OCI-LY3 (cell line): ENCODE results near the gene ZAP70.

Source experiments
- H2AFZ ChIP-seq: fragments of 200-600, 300-600 bp; shearing (Covaris generic); 2 replicates; pipeline ENCODE4 v1.6.0; 2014; ENCODE audit warnings: antibody characterized with exemption, low read depth, low read length
- H3K27ac ChIP-seq: fragments of 200-600, 300-600 bp; sonication (generic); 2 replicates; pipeline ENCODE4 v1.5.1; 2014; ENCODE audit warnings: mild to moderate bottlenecking, low read length, moderate library complexity, mixed read lengths
- H3K27me3 ChIP-seq: fragments of 200-600, 300-600 bp; sonication (generic); 2 replicates; pipeline ENCODE4 v1.6.1; 2014; ENCODE audit warnings: low read depth, low read length, mixed read lengths
- H3K36me3 ChIP-seq: fragments of 200-600, 300-600 bp; sonication (generic); replicated peaks from 2 replicates; pipeline ENCODE3; 2014; ENCODE audit warnings: low read depth, low read length, mixed read lengths
- H3K4me1 ChIP-seq: fragments of 300-600, 200-600 bp; sonication (generic); 2 replicates; pipeline ENCODE4 v1.6.1; 2014; ENCODE audit warnings: low read length, mixed read lengths
- H3K4me2 ChIP-seq: fragments of 200-600, 300-600 bp; sonication (generic); 2 replicates; pipeline ENCODE4 v1.6.1; 2014; ENCODE audit warnings: low read length, mixed read lengths
- H3K4me3 ChIP-seq: fragments of 300-600, 200-600 bp; sonication (generic); 2 replicates; pipeline ENCODE4 v1.5.1; 2014; ENCODE audit warnings: antibody characterized with exemption, mild to moderate bottlenecking, low read length, moderate library complexity
- H3K79me2 ChIP-seq: fragments of 300-600, 200-600 bp; shearing (Covaris generic); 2 replicates; pipeline ENCODE4 v1.6.1; 2014; ENCODE audit warnings: mild to moderate bottlenecking, low read length, mixed read lengths
- H3K9ac ChIP-seq: fragments of 300-600, 200-600 bp; shearing (Covaris generic); 2 replicates; pipeline ENCODE4 v1.6.0; 2014; ENCODE audit warnings: mild to moderate bottlenecking, low read length, moderate library complexity
- H3K9me3 ChIP-seq: fragments of 200-600, 300-600 bp; shearing (Covaris generic); 2 replicates; pipeline ENCODE4 v1.6.1; 2014; ENCODE audit warnings: low read length, mixed read lengths; ENCODE audit not compliant: insufficient read depth
- H4K20me1 ChIP-seq: fragments of 200-600, 300-600 bp; sonication (generic); 2 replicates; pipeline ENCODE4 v1.6.1; 2016; ENCODE audit warnings: low read length, mixed read lengths; ENCODE audit not compliant: insufficient read depth
- EZH2phosphoT487 ChIP-seq: fragments of 200-600 bp; shearing (Covaris generic); IDR thresholded peaks from 2 replicates; pipeline ENCODE4 v1.6.1; 2018; ENCODE audit warnings: antibody characterized with exemption, mixed run types, low read depth
- TF ChIP-seq, protein P1 (sequence below): fragments of 200-600, 300-600 bp; sonication (generic); IDR thresholded peaks from 2 replicates; pipeline ENCODE4 v1.5.1; 2014; ENCODE audit warnings: antibody characterized with exemption, low read length, low read depth

Gene ZAP70

DNA sequence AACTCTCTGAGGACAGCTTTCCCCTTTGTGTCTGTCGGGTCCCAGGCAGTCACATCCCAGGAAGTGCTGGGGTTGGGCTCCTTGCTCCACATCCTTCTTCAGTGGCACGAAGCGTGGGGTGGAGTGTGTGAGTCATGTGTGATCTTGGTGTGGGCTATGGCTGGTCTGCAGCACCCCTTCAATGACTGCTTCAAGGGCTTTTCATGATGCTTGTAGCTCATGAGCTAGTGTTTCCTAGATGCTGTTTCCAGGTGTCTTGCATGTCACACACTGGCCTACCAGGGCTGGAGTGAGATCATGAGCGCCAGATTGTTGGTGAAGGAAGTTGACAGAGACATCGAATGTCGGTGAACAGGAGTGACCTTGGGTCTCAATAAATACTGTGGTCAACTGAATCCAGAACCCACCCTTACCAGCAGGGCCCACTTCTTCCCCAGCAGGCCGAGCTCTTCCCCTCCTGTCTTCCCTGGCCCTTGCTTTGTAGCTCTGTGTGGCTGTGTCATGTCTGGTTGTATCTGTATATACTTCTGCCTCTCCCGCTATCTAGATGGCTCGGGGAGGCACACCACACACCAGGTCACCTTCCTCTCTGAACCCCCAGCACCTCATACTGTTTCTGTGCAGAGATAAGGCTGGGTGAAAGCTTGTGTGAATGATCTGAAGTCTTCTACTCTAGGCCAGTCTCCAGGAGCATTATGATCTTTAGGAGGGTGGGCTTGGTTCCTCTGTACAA is 40.0 kb upstream of the ZAP70 start:
- H3K4me3 ChIP-seq, result no peak overlapping the region
- no peaks in the 10 kb centered on the region for H4K20me1 ChIP-seq
- no peaks in the 10 kb centered on the region for H3K79me2 ChIP-seq
- H3K9me3 ChIP-seq, result no peaks in the 10 kb centered on the region
- TF ChIP-seq EZH2phosphoT487, result no peak
- TF ChIP-seq, protein P1, sequence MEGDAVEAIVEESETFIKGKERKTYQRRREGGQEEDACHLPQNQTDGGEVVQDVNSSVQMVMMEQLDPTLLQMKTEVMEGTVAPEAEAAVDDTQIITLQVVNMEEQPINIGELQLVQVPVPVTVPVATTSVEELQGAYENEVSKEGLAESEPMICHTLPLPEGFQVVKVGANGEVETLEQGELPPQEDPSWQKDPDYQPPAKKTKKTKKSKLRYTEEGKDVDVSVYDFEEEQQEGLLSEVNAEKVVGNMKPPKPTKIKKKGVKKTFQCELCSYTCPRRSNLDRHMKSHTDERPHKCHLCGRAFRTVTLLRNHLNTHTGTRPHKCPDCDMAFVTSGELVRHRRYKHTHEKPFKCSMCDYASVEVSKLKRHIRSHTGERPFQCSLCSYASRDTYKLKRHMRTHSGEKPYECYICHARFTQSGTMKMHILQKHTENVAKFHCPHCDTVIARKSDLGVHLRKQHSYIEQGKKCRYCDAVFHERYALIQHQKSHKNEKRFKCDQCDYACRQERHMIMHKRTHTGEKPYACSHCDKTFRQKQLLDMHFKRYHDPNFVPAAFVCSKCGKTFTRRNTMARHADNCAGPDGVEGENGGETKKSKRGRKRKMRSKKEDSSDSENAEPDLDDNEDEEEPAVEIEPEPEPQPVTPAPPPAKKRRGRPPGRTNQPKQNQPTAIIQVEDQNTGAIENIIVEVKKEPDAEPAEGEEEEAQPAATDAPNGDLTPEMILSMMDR, result no peak
- H3K27ac ChIP-seq, result no peak overlapping the region
- H3K27me3 ChIP-seq, result no peaks in the 10 kb centered on the region
- H3K36me3 ChIP-seq, result no peaks in the 10 kb centered on the region
- peaks cover 17% of the 10 kb centered on the region for H3K4me1 ChIP-seq
- H2AFZ ChIP-seq, result no peak overlapping the region
- no peak overlapping the region for H3K4me2 ChIP-seq
- no peak overlapping the region for H3K9ac ChIP-seq

DNA sequence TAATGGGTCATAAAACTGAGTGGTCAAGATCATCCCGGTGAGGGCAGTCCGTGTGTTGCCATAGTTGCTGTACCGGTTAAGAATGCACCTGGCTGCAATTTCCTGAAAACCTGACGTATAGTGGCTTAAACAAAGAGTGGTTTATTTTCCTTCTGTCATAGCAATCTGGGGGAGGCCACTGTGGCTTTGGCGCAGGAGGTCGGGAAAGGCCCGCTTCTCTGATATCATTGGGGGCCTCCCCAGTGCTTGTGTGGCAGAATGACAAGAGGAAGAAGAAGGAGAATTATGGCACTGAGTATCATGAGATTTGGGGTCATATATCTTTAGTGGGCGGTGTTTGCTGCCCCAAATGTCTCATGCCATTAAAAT is 39.5 kb upstream of the ZAP70 start:
- TF ChIP-seq EZH2phosphoT487, result no peak
- TF ChIP-seq, protein P1, result no peak
- Histone ChIP-seq H3K4me1 (peaks cover 17% of the 10 kb centered on the region), H3K9ac (no peak overlapping the region), H2AFZ (no peak overlapping the region), H4K20me1 (no peaks in the 10 kb centered on the region), H3K4me3 (no peak overlapping the region), H3K79me2 (no peaks in the 10 kb centered on the region), H3K27me3 (no peaks in the 10 kb centered on the region), H3K27ac (no peak overlapping the region), H3K9me3 (no peaks in the 10 kb centered on the region), H3K36me3 (no peaks in the 10 kb centered on the region), H3K4me2 (no peak overlapping the region)

DNA sequence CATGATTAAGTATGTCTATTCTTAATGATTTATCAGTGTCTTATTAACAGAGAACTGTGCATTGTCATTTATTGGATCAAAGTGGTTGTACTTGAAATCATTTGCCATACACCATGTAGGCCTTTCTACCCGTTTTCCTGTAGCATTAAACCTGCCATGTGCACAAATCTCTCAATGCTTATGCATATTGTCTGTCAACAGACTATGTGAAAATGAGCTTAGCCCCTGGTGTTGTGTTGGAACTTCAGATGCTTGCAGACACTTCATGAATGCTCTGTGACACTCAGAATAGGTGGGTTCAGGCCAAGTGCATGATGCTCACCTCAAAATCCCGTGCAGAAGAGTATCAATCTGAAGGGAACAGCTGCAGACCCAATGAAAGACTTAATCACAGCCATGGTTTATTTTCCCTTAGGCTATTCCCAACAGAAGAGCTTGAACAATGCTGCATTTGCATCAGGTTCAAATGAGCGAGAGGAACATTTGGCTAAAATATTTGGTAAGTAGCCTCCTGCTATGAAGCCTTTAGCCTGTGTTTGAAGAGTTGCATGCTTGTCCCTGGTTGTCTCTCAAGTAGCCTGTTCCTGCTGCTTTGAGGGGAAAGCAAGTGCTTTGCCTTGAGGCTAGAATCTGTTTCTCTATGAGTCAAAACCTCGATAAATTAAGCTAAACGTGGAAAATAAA is 37.8 kb upstream of the ZAP70 start:
- H3K27me3 ChIP-seq, result no peaks in the 10 kb centered on the region
- no peaks in the 10 kb centered on the region for H3K79me2 ChIP-seq
- H3K9me3 ChIP-seq, result no peaks in the 10 kb centered on the region
- peaks cover 17% of the 10 kb centered on the region for H3K4me1 ChIP-seq
- no peak overlapping the region for H3K4me2 ChIP-seq
- H3K4me3 ChIP-seq, result no peak overlapping the region
- no peak overlapping the region for H3K27ac ChIP-seq
- H4K20me1 ChIP-seq, result no peaks in the 10 kb centered on the region
- H2AFZ ChIP-seq, result no peak overlapping the region
- no peak overlapping the region for H3K9ac ChIP-seq
- TF ChIP-seq, protein P1, result no peak
- TF ChIP-seq EZH2phosphoT487, result no peak
- no peaks in the 10 kb centered on the region for H3K36me3 ChIP-seq

DNA sequence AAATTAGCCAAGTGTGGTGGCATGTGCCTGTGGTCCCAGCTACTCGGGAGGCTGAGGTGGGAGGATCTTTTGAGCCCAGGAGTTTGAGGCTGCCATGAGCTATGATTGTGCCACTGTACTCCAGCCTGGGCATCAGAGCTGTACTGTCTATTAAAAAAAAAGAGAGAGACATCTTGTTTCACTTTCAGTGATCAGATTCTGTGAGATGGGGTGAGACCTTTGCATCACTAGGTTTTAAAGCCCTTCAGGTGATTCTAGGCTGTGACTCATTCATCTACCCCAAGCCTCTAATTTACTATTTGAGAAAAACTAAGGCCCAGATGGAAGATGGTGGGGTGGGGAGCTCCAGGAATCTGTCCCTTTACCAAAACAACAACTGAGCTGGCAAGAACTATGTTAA is 36.8 kb upstream of the ZAP70 start:
- Histone ChIP-seq H3K4me1 (peaks cover 17% of the 10 kb centered on the region), H3K4me3 (no peak overlapping the region), H3K79me2 (no peaks in the 10 kb centered on the region), H4K20me1 (no peaks in the 10 kb centered on the region), H3K4me2 (no peak overlapping the region), H3K9ac (no peak overlapping the region), H3K27me3 (no peaks in the 10 kb centered on the region), H3K36me3 (no peaks in the 10 kb centered on the region), H3K27ac (no peak overlapping the region), H3K9me3 (no peaks in the 10 kb centered on the region), H2AFZ (no peak overlapping the region)
- TF ChIP-seq, protein P1, result no peak
- no peak for TF ChIP-seq EZH2phosphoT487
